Measurements from ENCODE around the gene FBXO31. TPM values are rescaled to one million over a fixed set of nuclear protein-coding genes. Genes with fewer than 3 reads are reported as not detected.

The FBXO31 gene
- total and polyA plus RNA-seq, 2 of the 13 experiments (the other 11 are each of a cell fraction or from before 2014, with no cell fraction given) = 92.4 to 101 TPM

GRCh38 chr16:87383505-87384161, at the start of gene FBXO31 (continued):
- TF ChIP-seq ZBTB40 (IDR thresholded peaks at IDR 0.05) (no peak), ZBTB40 (CRISPR knock-in tag; IDR thresholded peaks at IDR 0.05) (no peak; the same call in 1 of the 2 replicates), IRF2 (CRISPR knock-in tag; IDR thresholded peaks at IDR 0.05) (peak; percentile 97), RFXAP (CRISPR knock-in tag; IDR thresholded peaks at IDR 0.05; ENCODE audit: borderline replicate concordance) (0 out of 2 replicates have a peak, but pooled peaks have one; percentile 60), TOE1 (CRISPR knock-in tag; IDR thresholded peaks at IDR 0.05) (0 out of 2 replicates have a peak, but pooled peaks have one; percentile 25), ZNF816 (CRISPR knock-in tag; IDR thresholded peaks at IDR 0.05; ENCODE audit: borderline replicate concordance) (peak; percentile 96; the same call in 1 of the 2 replicates), CBX5 (CRISPR knock-in tag; IDR thresholded peaks at IDR 0.05; ENCODE audit: borderline replicate concordance) (peak; percentile 99), HMG20A (CRISPR knock-in tag; IDR thresholded peaks at IDR 0.05; ENCODE audit: borderline replicate concordance) (peak; percentile 44; the same call in 1 of the 2 replicates), SETDB1 (CRISPR knock-in tag; IDR thresholded peaks at IDR 0.05; ENCODE audit: borderline replicate concordance) (no peak), ZNF138 (CRISPR knock-in tag; IDR thresholded peaks at IDR 0.05; ENCODE audit: low read depth) (no peak), ETV5 (CRISPR knock-in tag; IDR thresholded peaks at IDR 0.05; ENCODE audit: borderline replicate concordance) (peak; percentile 97), ZNF101 (CRISPR knock-in tag; IDR thresholded peaks at IDR 0.05; ENCODE audit: borderline replicate concordance, low read depth) (no peak), USF2 (IDR thresholded peaks at IDR 0.05; ENCODE audit: low read depth, low read length) (no peak), USF2 (CRISPR knock-in tag; IDR thresholded peaks at IDR 0.05; ENCODE audit: borderline replicate concordance) (no peak), PHF8 (CRISPR knock-in tag; IDR thresholded peaks at IDR 0.05) (no peak; the same call in 1 of the 2 replicates), ZNF205 (CRISPR knock-in tag; IDR thresholded peaks at IDR 0.05) (peak; percentile 94)
- TF ChIP-seq, protein P1, sequence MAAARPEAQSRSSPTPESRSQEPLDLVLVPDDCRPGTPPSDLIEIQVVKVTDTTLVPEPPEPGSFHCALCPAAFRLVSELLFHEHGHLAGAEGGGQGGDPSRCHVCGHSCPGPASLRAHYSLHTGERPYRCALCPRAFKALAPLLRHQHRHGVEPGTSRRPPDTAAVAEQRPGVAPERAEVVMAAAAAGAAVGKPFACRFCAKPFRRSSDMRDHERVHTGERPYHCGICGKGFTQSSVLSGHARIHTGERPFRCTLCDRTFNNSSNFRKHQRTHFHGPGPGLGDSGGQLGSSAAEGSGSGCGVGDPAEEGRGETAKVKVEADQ (CRISPR knock-in tag; IDR thresholded peaks at IDR 0.05; ENCODE audit: borderline replicate concordance) = 0 out of 2 replicates have a peak, but pooled peaks have one; percentile 68

Data from HepG2 (cell line).